Mesodermal cell (in vitro differentiated cells): ENCODE measurements around the gene GGPS1.
"Not testable (repeated sequence)": the region's sequence is repeated elsewhere in the genome, so short reads cannot be mapped to it uniquely, and the experiment has no call there.

Experiments used
- H3K27ac ChIP-seq: 2 replicates; pipeline ENCODE4 v1.7.0; 2013; ENCODE audit warnings: mild to moderate bottlenecking, low read depth, low read length, moderate library complexity; ENCODE audit not compliant: severe bottlenecking
- H3K36me3 ChIP-seq: 2 replicates; pipeline ENCODE4 v1.7.1; 2013; ENCODE audit warnings: mild to moderate bottlenecking, low read length, moderate library complexity; ENCODE audit not compliant: control insufficient read depth, insufficient read depth
- H3K4me1 ChIP-seq: one replicate; pipeline ENCODE4 v1.7.1; 2013; ENCODE audit warnings: mild to moderate bottlenecking, low read length; ENCODE audit not compliant: insufficient read depth, control insufficient read depth, poor library complexity, severe bottlenecking
- H3K4me3 ChIP-seq: 2 replicates; pipeline ENCODE4 v1.7.0; 2013; ENCODE audit warnings: low read length, control low read depth, mild to moderate bottlenecking; ENCODE audit not compliant: insufficient read depth, poor library complexity, severe bottlenecking; ENCODE audit errors: extremely low read depth
- H3K9me3 ChIP-seq: 2 replicates; pipeline ENCODE4 v1.7.1; 2013; ENCODE audit warnings: mild to moderate bottlenecking, low read length, moderate library complexity; ENCODE audit not compliant: control insufficient read depth
- WGBS, 2 experiments: methylation state at CpG; one replicate each; pipeline ENCODE4 v1.1.5; 2013; ENCODE audit warnings: missing lambda C conversion rate in 2 of 2; ENCODE audit not compliant: insufficient coverage in 2 of 2; 5-methylcytosine and 5-hydroxymethylcytosine counted together

GGPS1 gene

GRCh38 chr1:235304549-235305451 lies 23.6 kb upstream of the GGPS1 start:
- Histone ChIP-seq H3K4me3 (no peak overlapping the region), H3K9me3 (no peaks in the 10 kb centered on the region), H3K27ac (peak overlapping the region; percentile 30), H3K4me1 (no peaks in the 10 kb centered on the region), H3K36me3 (peaks cover 4% of the 10 kb centered on the region)
- WGBS, 2 experiments: no CpG with 5 or more reads among the region's 6 CpGs

GRCh38 chr1:235307158-235308124 lies 20.9 kb upstream of the GGPS1 start:
- no peak overlapping the region for H3K4me3 ChIP-seq
- H3K36me3 ChIP-seq: peaks cover 21% of the 10 kb centered on the region
- no peaks in the 10 kb centered on the region for H3K4me1 ChIP-seq
- WGBS, 2 experiments: 93 to 100% methylated on average over 6 of the region's 7 CpGs
- no peaks in the 10 kb centered on the region for H3K9me3 ChIP-seq
- no peak overlapping the region for H3K27ac ChIP-seq

GRCh38 chr1:235309206-235309605 lies 19.2 kb upstream of the GGPS1 start:
- H3K4me3 ChIP-seq, H3K9me3 ChIP-seq, H3K4me1 ChIP-seq, H3K27ac ChIP-seq: not testable (repeated sequence)
- 96% methylated on average over 7 of the region's 32 CpGs; no CpG with 5 or more reads in 1 of the 2 experiments for WGBS, 2 experiments
- peaks cover 30% of the 10 kb centered on the region for H3K36me3 ChIP-seq

- no peaks in the 10 kb centered on the region for H3K9me3 ChIP-seq
- 92 to 96% methylated on average over 3 to 4 of the region's 6 CpGs for WGBS, 2 experiments
- H3K36me3 ChIP-seq: peaks cover 31% of the 10 kb centered on the region
- H3K27ac ChIP-seq: no peak overlapping the region
- no peak overlapping the region for H3K4me3 ChIP-seq
- H3K4me1 ChIP-seq: no peaks in the 10 kb centered on the region
Observed at GRCh38 chr1:235313262-235313661, 15.1 kb upstream of the GGPS1 start.

GRCh38 chr1:235313931-235314678 lies 14.3 kb upstream of the GGPS1 start:
- no peak overlapping the region for H3K27ac ChIP-seq
- no peak overlapping the region for H3K4me3 ChIP-seq
- no peaks in the 10 kb centered on the region for H3K4me1 ChIP-seq
- no peaks in the 10 kb centered on the region for H3K9me3 ChIP-seq
- WGBS, 2 experiments: 100% methylated on average over 2 of the region's 4 CpGs; no CpG with 5 or more reads in 1 of the 2 experiments
- peaks cover 40% of the 10 kb centered on the region for H3K36me3 ChIP-seq

GRCh38 chr1:235315173-235315572 lies 13.2 kb upstream of the GGPS1 start:
- no peak overlapping the region for H3K27ac ChIP-seq
- H3K4me3 ChIP-seq: no peak overlapping the region
- no CpG with 5 or more reads among the region's 5 CpGs for WGBS, 2 experiments
- peaks cover 48% of the 10 kb centered on the region for H3K36me3 ChIP-seq
- H3K4me1 ChIP-seq: no peaks in the 10 kb centered on the region
- no peaks in the 10 kb centered on the region for H3K9me3 ChIP-seq

GRCh38 chr1:235315735-235316134 lies 12.6 kb upstream of the GGPS1 start:
- H3K4me1 ChIP-seq: no peaks in the 10 kb centered on the region
- no peak overlapping the region for H3K27ac ChIP-seq
- 80% methylated on average over 1 of the region's 4 CpGs; no CpG with 5 or more reads in 1 of the 2 experiments for WGBS, 2 experiments
- H3K9me3 ChIP-seq: no peaks in the 10 kb centered on the region
- H3K4me3 ChIP-seq: no peak overlapping the region
- H3K36me3 ChIP-seq: peaks cover 48% of the 10 kb centered on the region

- no peak overlapping the region for H3K4me3 ChIP-seq
- no peaks in the 10 kb centered on the region for H3K4me1 ChIP-seq
- no peak overlapping the region for H3K27ac ChIP-seq
- no CpG with 5 or more reads among the region's 1 CpG for WGBS, 2 experiments
- peaks cover 53% of the 10 kb centered on the region for H3K36me3 ChIP-seq
- no peaks in the 10 kb centered on the region for H3K9me3 ChIP-seq
Observed at GRCh38 chr1:235317168-235317567, 11.2 kb upstream of the GGPS1 start.

- Histone ChIP-seq H3K36me3 (peaks cover 63% of the 10 kb centered on the region), H3K4me1 (no peaks in the 10 kb centered on the region), H3K4me3 (no peak overlapping the region), H3K27ac (no peak overlapping the region), H3K9me3 (no peaks in the 10 kb centered on the region)
- 86 to 97% methylated on average over 1 to 2 of the region's 2 CpGs for WGBS, 2 experiments
Observed at GRCh38 chr1:235319255-235319654, 9.1 kb upstream of the GGPS1 start.

GRCh38 chr1:235320521-235321179 lies 7.7 kb upstream of the GGPS1 start:
- no peaks in the 10 kb centered on the region for H3K9me3 ChIP-seq
- peaks cover under 1% of the 10 kb centered on the region for H3K4me1 ChIP-seq
- H3K27ac ChIP-seq: no peak overlapping the region
- WGBS, 2 experiments: 92 to 97% methylated on average over 5 to 6 of the region's 6 CpGs
- H3K4me3 ChIP-seq: no peak overlapping the region
- H3K36me3 ChIP-seq: peaks cover 63% of the 10 kb centered on the region
